Measurements from ENCODE around the gene AMN1.

AMN1 gene

GRCh38 chr12:31663576-31663975 lies 65.2 kb downstream of the AMN1 start:
- FAIRE-seq (no peak), DNase-seq (ENCODE audit: insufficient read length) (no peak)
- no peak for TF ChIP-seq POLR2AphosphoS5 (IDR thresholded peaks at IDR 0.05; ENCODE audit: low read depth, low read length)
- no peak for TF ChIP-seq POLR2A (IDR thresholded peaks at IDR 0.05; ENCODE audit: low read depth, low read length)
- no peak for TF ChIP-seq TAF1 (IDR thresholded peaks at IDR 0.05; ENCODE audit: borderline replicate concordance, low read depth, low read length)

- TF ChIP-seq POLR2A (IDR thresholded peaks at IDR 0.05; ENCODE audit: low read depth, low read length) (no peak), POLR2AphosphoS5 (IDR thresholded peaks at IDR 0.05; ENCODE audit: low read depth, low read length) (no peak), TAF1 (IDR thresholded peaks at IDR 0.05; ENCODE audit: borderline replicate concordance, low read depth, low read length) (no peak)
- FAIRE-seq: no peak
- DNase-seq (ENCODE audit: insufficient read length): no peak
Observed at GRCh38 chr12:31662176-31662849, 66.5 kb downstream of the AMN1 start.

- peak; percentile 98 for FAIRE-seq
- peak; percentile 77 for DNase-seq (ENCODE audit: insufficient read length)
- TF ChIP-seq TAF1 (IDR thresholded peaks at IDR 0.05; ENCODE audit: borderline replicate concordance, low read depth, low read length) (no peak), POLR2AphosphoS5 (IDR thresholded peaks at IDR 0.05; ENCODE audit: low read depth, low read length) (peak; percentile 40; the same call in 1 of the 2 replicates), POLR2A (IDR thresholded peaks at IDR 0.05; ENCODE audit: low read depth, low read length) (peak; percentile 61; the same call in 1 of the 2 replicates)
Observed at GRCh38 chr12:31659087-31659942, 69.5 kb downstream of the AMN1 start, which contains the start of gene ETFBKMT. ETFBKMT (plus strand) TSS chr12:31659688; CDS start chr12:31661954, 2,266 bp downstream.

GRCh38 chr12:31658471-31659086 lies 70.2 kb downstream of the AMN1 start:
- FAIRE-seq: peak; percentile 5
- no peak for DNase-seq (ENCODE audit: insufficient read length)
- no peak for TF ChIP-seq POLR2AphosphoS5 (IDR thresholded peaks at IDR 0.05; ENCODE audit: low read depth, low read length)
- no peak for TF ChIP-seq TAF1 (IDR thresholded peaks at IDR 0.05; ENCODE audit: borderline replicate concordance, low read depth, low read length)
- TF ChIP-seq POLR2A (IDR thresholded peaks at IDR 0.05; ENCODE audit: low read depth, low read length): no peak

DNA sequence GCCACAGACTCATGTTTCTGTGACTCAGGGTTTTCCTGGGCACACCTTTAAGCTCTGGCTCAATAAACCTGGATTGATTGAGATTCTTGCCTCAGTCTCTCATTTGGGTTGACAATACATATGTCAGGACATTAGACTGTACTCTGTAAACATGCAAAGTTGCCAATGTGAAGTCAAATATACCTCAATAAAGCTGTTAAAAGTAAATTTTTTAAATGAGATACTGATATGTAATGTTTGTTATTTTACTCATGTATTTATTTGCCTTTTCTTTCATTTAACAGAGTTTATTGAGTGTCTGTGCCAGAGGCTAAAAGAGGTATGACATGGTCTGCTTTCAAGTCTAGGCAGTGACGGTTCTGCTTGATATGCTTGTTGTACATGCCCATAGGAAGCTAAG lies 73.0 kb downstream of the AMN1 start:
- TF ChIP-seq TAF1 (IDR thresholded peaks at IDR 0.05; ENCODE audit: borderline replicate concordance, low read depth, low read length) (no peak), POLR2AphosphoS5 (IDR thresholded peaks at IDR 0.05; ENCODE audit: low read depth, low read length) (no peak), POLR2A (IDR thresholded peaks at IDR 0.05; ENCODE audit: low read depth, low read length) (no peak)
- no peak for FAIRE-seq

DNA sequence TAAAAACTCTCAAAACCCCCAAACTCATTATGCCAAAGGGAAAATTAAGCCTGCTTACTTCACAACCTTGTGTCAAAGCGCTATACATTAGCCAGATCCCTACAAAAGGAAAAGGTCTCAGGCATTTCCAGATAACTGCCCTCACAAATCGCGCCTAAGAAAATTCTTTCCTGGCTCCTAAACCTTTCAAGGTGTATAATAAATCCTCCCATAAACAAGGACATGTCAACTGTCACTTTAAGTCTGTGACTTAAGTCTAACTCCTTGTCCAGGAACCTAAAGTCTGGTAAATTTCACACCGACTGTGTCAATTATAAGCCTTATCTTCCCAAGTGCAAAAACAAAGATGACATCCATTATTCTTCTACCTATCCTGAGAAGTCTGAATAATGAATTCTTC lies 73.6 kb downstream of the AMN1 start:
- TF ChIP-seq TAF1 (IDR thresholded peaks at IDR 0.05; ENCODE audit: borderline replicate concordance, low read depth, low read length) (no peak), POLR2A (IDR thresholded peaks at IDR 0.05; ENCODE audit: low read depth, low read length) (no peak), POLR2AphosphoS5 (IDR thresholded peaks at IDR 0.05; ENCODE audit: low read depth, low read length) (no peak)
- DNase-seq (ENCODE audit: insufficient read length) (no peak), FAIRE-seq (no peak)

More for the DNA sequence above, 73.0 kb downstream of the AMN1 start:
- no peak for DNase-seq (ENCODE audit: insufficient read length)

- DNase-seq (ENCODE audit: insufficient read length) (no peak), FAIRE-seq (no peak)
- no peak for TF ChIP-seq TAF1 (IDR thresholded peaks at IDR 0.05; ENCODE audit: borderline replicate concordance, low read depth, low read length)
- TF ChIP-seq POLR2AphosphoS5 (IDR thresholded peaks at IDR 0.05; ENCODE audit: low read depth, low read length): no peak
- no peak for TF ChIP-seq POLR2A (IDR thresholded peaks at IDR 0.05; ENCODE audit: low read depth, low read length)
Observed at GRCh38 chr12:31651893-31652521, 76.8 kb downstream of the AMN1 start.

GRCh38 chr12:31650918-31651317 lies 77.9 kb downstream of the AMN1 start:
- FAIRE-seq (no peak), DNase-seq (ENCODE audit: insufficient read length) (no peak)
- no peak for TF ChIP-seq POLR2AphosphoS5 (IDR thresholded peaks at IDR 0.05; ENCODE audit: low read depth, low read length)
- TF ChIP-seq TAF1 (IDR thresholded peaks at IDR 0.05; ENCODE audit: borderline replicate concordance, low read depth, low read length): no peak
- TF ChIP-seq POLR2A (IDR thresholded peaks at IDR 0.05; ENCODE audit: low read depth, low read length): no peak

DNA sequence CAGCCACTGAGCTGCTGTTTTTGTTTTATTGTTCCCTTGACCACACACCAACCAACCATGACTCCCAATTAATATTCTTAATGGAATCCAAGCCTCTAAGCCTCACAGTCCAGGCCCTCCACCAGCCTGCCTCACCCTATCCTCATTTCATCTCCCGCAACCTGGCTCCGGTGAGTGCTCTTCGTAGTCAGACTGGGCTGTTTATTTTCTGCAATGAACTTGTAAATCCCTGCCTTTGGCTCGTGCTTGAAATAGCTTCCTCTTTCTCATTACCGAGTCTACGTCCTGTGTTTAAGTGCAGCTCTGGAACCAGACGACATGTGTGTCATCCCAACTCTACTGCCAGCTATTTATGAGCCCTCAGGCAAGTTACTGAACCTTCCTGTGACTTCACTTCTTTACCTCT lies 81.7 kb downstream of the AMN1 start:
- TF ChIP-seq TAF1 (IDR thresholded peaks at IDR 0.05; ENCODE audit: borderline replicate concordance, low read depth, low read length) (no peak), POLR2AphosphoS5 (IDR thresholded peaks at IDR 0.05; ENCODE audit: low read depth, low read length) (no peak), POLR2A (IDR thresholded peaks at IDR 0.05; ENCODE audit: low read depth, low read length) (no peak)
- DNase-seq (ENCODE audit: insufficient read length) (no peak), FAIRE-seq (no peak)

DNA sequence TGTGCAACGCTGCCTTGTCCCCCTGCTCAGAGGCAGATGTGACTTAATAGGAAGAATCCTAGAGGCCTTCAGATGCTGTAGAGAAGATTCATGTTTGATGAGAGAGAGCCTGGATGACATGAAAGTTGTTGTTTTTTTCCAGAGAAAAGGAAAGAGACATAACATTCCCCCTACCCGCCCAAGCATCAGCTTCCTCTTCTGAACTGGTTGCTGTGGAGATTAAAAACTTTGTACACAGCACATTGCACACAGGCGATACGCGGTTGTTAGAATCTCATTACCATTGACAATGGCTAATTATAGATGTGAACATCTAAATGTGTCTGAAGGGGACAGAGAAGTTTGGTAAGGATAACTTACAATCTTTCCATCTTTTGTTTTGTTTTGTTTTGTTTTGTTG lies 82.9 kb downstream of the AMN1 start:
- TF ChIP-seq TAF1 (IDR thresholded peaks at IDR 0.05; ENCODE audit: borderline replicate concordance, low read depth, low read length) (no peak), POLR2A (IDR thresholded peaks at IDR 0.05; ENCODE audit: low read depth, low read length) (no peak), POLR2AphosphoS5 (IDR thresholded peaks at IDR 0.05; ENCODE audit: low read depth, low read length) (no peak)
- DNase-seq (ENCODE audit: insufficient read length) (no peak), FAIRE-seq (no peak)

DNA sequence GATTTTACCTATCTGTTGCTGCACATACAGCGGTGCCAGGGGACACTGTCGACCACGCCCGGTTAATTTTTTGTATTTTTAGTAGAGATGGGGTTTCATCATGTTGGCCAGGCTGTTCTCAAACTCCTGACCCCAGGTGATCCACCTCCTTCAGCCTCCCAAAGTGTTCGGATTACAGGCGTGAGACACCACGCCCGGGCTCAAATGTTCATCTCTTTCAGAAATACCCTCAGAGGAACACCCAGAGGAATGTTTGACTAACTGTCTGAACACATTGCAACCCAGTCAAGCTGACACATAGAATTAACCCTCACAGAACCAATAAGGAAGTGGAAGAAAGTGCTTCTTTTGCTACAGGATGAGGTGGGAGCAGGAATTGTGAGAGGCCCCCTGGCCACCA lies 84.3 kb downstream of the AMN1 start:
- FAIRE-seq: no peak
- no peak for DNase-seq (ENCODE audit: insufficient read length)
- TF ChIP-seq TAF1 (IDR thresholded peaks at IDR 0.05; ENCODE audit: borderline replicate concordance, low read depth, low read length): no peak
- no peak for TF ChIP-seq POLR2AphosphoS5 (IDR thresholded peaks at IDR 0.05; ENCODE audit: low read depth, low read length)
- TF ChIP-seq POLR2A (IDR thresholded peaks at IDR 0.05; ENCODE audit: low read depth, low read length): no peak

All from GM12892 (cell line).